Astrocyte (in vitro differentiated cells and primary cell): ENCODE measurements around the gene GNA14. TPM values are rescaled to one million over a fixed set of nuclear protein-coding genes. Genes with fewer than 3 reads are reported as not detected.

Experiments used
- DNase-seq: peaks from one replicate; pipeline ENCODE4 v3.0.0-alpha.2; 2010; ENCODE audit warnings: low read depth
- FAIRE-seq: peaks from 2 replicates; lab custom pipeline; 2011; peaks lifted over from hg19 to GRCh38; lab: Jason Lieb, UNC
- H2AFZ ChIP-seq: 2 replicates; pipeline ENCODE4 v1.6.0; 2012; ENCODE audit warnings: low read depth, low read length, inconsistent platforms
- H3K27ac ChIP-seq: 2 replicates; pipeline ENCODE4 v1.5.1; 2011; ENCODE audit warnings: low read depth, low read length, inconsistent platforms
- H3K27me3 ChIP-seq: 2 replicates; pipeline ENCODE4 v1.6.0; 2011; ENCODE audit warnings: low read length, inconsistent platforms; ENCODE audit not compliant: insufficient read depth
- H3K36me3 ChIP-seq: 2 replicates; pipeline ENCODE4 v1.5.1; 2011; ENCODE audit warnings: low read length, inconsistent platforms; ENCODE audit not compliant: insufficient read depth
- H3K4me1 ChIP-seq: 2 replicates; pipeline ENCODE4 v1.5.1; 2011; ENCODE audit warnings: low read length, inconsistent platforms; ENCODE audit not compliant: insufficient read depth
- H3K4me2 ChIP-seq: 2 replicates; pipeline ENCODE4 v1.6.0; 2012; ENCODE audit warnings: low read length, inconsistent platforms
- H3K4me3 ChIP-seq: 2 replicates; pipeline ENCODE4 v1.5.1; 2011; ENCODE audit warnings: low read depth, mild to moderate bottlenecking, low read length, inconsistent platforms; ENCODE audit not compliant: insufficient read depth
- H3K79me2 ChIP-seq: 2 replicates; pipeline ENCODE4 v1.6.0; 2012; ENCODE audit warnings: mild to moderate bottlenecking, low read length, inconsistent platforms; ENCODE audit not compliant: insufficient read depth
- H3K9ac ChIP-seq: 2 replicates; pipeline ENCODE4 v1.6.0; 2012; ENCODE audit warnings: mild to moderate bottlenecking, low read length, inconsistent platforms
- H3K9me3 ChIP-seq: 2 replicates; pipeline ENCODE4 v1.5.1; 2012; ENCODE audit warnings: low read depth, mild to moderate bottlenecking, low read length, inconsistent platforms; ENCODE audit not compliant: insufficient read depth
- H4K20me1 ChIP-seq: 2 replicates; pipeline ENCODE4 v1.6.0; 2012; ENCODE audit warnings: low read length, inconsistent platforms; ENCODE audit not compliant: insufficient read depth
- H3K27ac Mint-ChIP-seq: one replicate; pipeline ENCODE4 v1.8.0; 2021; ENCODE audit warnings: mild to moderate bottlenecking, mixed read lengths; ENCODE audit not compliant: unreplicated experiment
- H3K27me3 Mint-ChIP-seq: one replicate; pipeline ENCODE4 v1.8.0; 2021; ENCODE audit warnings: low read depth, mixed read lengths; ENCODE audit not compliant: unreplicated experiment
- H3K36me3 Mint-ChIP-seq: one replicate; pipeline ENCODE4 v1.8.0; 2021; ENCODE audit warnings: low read depth, mixed read lengths; ENCODE audit not compliant: unreplicated experiment
- H3K4me1 Mint-ChIP-seq: one replicate; pipeline ENCODE4 v1.8.0; 2021; ENCODE audit warnings: low read depth, mixed read lengths; ENCODE audit not compliant: unreplicated experiment
- H3K4me3 Mint-ChIP-seq: one replicate; pipeline ENCODE4 v1.8.0; 2021; ENCODE audit warnings: mild to moderate bottlenecking, moderate library complexity, mixed read lengths; ENCODE audit not compliant: unreplicated experiment
- H3K9me3 Mint-ChIP-seq: one replicate; pipeline ENCODE4 v1.8.0; 2021; ENCODE audit warnings: mild to moderate bottlenecking, mixed read lengths; ENCODE audit not compliant: unreplicated experiment
- CTCF ChIP-seq: IDR thresholded peaks from 2 replicates; pipeline ENCODE4 v1.5.1; 2011; ENCODE audit warnings: low read depth, mild to moderate bottlenecking, inconsistent platforms, low read length, moderate library complexity; ENCODE audit not compliant: insufficient read depth
- EZH2 ChIP-seq: IDR thresholded peaks from 2 replicates; pipeline ENCODE4 v1.6.1; 2012; ENCODE audit warnings: mild to moderate bottlenecking, low read length, inconsistent platforms; ENCODE audit not compliant: insufficient read depth
- total RNA-seq: library from RNA; stranded (reverse); gene quantifications from 2 replicates; pipeline ENCODE4 v1.2.1, GENCODE V29; 2021

The GNA14 gene
- total RNA-seq, 1 donor from 2014 or later = 1.0 TPM

GRCh38 chr9:77595426-77596095, 52.6 kb downstream of the GNA14 start:
- peaks cover 12% of the 10 kb centered on the region for H3K4me1 Mint-ChIP-seq
- H3K4me3 Mint-ChIP-seq = no peak overlapping the region
- FAIRE-seq = no peak

GRCh38 chr9:77594963-77595362, 53.2 kb downstream of the GNA14 start:
- H3K79me2 ChIP-seq = no peaks in the 10 kb centered on the region
- H3K27ac Mint-ChIP-seq = no peak overlapping the region
- no peak for FAIRE-seq
- H3K4me3 ChIP-seq = no peak overlapping the region
- H3K36me3 ChIP-seq = no peaks in the 10 kb centered on the region
- DNase-seq = no peak
- peaks cover 3% of the 10 kb centered on the region for H3K27me3 Mint-ChIP-seq
- no peak overlapping the region for H3K27ac ChIP-seq
- H3K9ac ChIP-seq = no peak overlapping the region
- H3K4me3 Mint-ChIP-seq = no peak overlapping the region
- no peak for TF ChIP-seq EZH2
- TF ChIP-seq CTCF = no peak
- H3K4me2 ChIP-seq = no peak overlapping the region
- H4K20me1 ChIP-seq = no peaks in the 10 kb centered on the region
- H3K9me3 Mint-ChIP-seq = no peaks in the 10 kb centered on the region
- H3K4me1 ChIP-seq = no peaks in the 10 kb centered on the region
- no peaks in the 10 kb centered on the region for H3K9me3 ChIP-seq
- no peak overlapping the region for H2AFZ ChIP-seq
- H3K36me3 Mint-ChIP-seq = no peaks in the 10 kb centered on the region
- peaks cover 12% of the 10 kb centered on the region for H3K4me1 Mint-ChIP-seq
- no peaks in the 10 kb centered on the region for H3K27me3 ChIP-seq

More at GRCh38 chr9:77595426-77596095, 52.6 kb downstream of the GNA14 start:
- Histone ChIP-seq H3K4me2 (no peak overlapping the region), H3K4me3 (no peak overlapping the region), H3K27me3 (no peaks in the 10 kb centered on the region), H3K9ac (no peak overlapping the region), H2AFZ (no peak overlapping the region), H3K9me3 (no peaks in the 10 kb centered on the region), H4K20me1 (no peaks in the 10 kb centered on the region), H3K4me1 (no peaks in the 10 kb centered on the region), H3K27ac (no peak overlapping the region), H3K79me2 (no peaks in the 10 kb centered on the region), H3K36me3 (no peaks in the 10 kb centered on the region)
- peaks cover 3% of the 10 kb centered on the region for H3K27me3 Mint-ChIP-seq
- no peak overlapping the region for H3K27ac Mint-ChIP-seq
- H3K9me3 Mint-ChIP-seq = no peaks in the 10 kb centered on the region
- no peaks in the 10 kb centered on the region for H3K36me3 Mint-ChIP-seq
- no peak for TF ChIP-seq CTCF
- TF ChIP-seq EZH2 = no peak
- DNase-seq = no peak

- H3K4me3 Mint-ChIP-seq = no peak overlapping the region
- H3K27me3 ChIP-seq = no peaks in the 10 kb centered on the region
- no peaks in the 10 kb centered on the region for H3K9me3 ChIP-seq
- H3K4me1 ChIP-seq = peaks cover 5% of the 10 kb centered on the region
- no peak overlapping the region for H3K4me2 ChIP-seq
- TF ChIP-seq EZH2 = no peak
- no peak overlapping the region for H3K27ac Mint-ChIP-seq
- peaks cover 14% of the 10 kb centered on the region for H3K4me1 Mint-ChIP-seq
- H3K27ac ChIP-seq = no peak overlapping the region
- peaks cover 3% of the 10 kb centered on the region for H3K27me3 Mint-ChIP-seq
- no peak overlapping the region for H3K9ac ChIP-seq
- H3K9me3 Mint-ChIP-seq = no peaks in the 10 kb centered on the region
- FAIRE-seq (no peak), DNase-seq (no peak)
- no peaks in the 10 kb centered on the region for H3K36me3 ChIP-seq
- H3K36me3 Mint-ChIP-seq = no peaks in the 10 kb centered on the region
- no peaks in the 10 kb centered on the region for H4K20me1 ChIP-seq
- no peak overlapping the region for H3K4me3 ChIP-seq
- no peaks in the 10 kb centered on the region for H3K79me2 ChIP-seq
- H2AFZ ChIP-seq = no peak overlapping the region
Observed at GRCh38 chr9:77593528-77593927, 54.6 kb downstream of the GNA14 start.
